Measurements from ENCODE around the gene TMEM87B.
"Not testable (repeated sequence)": the region's sequence is repeated elsewhere in the genome, so short reads cannot be mapped to it uniquely, and the experiment has no call there.

TMEM87B gene

GRCh38 chr2:112136096-112136495 is 81.0 kb downstream of the TMEM87B start:
- no peak for FAIRE-seq

DNA sequence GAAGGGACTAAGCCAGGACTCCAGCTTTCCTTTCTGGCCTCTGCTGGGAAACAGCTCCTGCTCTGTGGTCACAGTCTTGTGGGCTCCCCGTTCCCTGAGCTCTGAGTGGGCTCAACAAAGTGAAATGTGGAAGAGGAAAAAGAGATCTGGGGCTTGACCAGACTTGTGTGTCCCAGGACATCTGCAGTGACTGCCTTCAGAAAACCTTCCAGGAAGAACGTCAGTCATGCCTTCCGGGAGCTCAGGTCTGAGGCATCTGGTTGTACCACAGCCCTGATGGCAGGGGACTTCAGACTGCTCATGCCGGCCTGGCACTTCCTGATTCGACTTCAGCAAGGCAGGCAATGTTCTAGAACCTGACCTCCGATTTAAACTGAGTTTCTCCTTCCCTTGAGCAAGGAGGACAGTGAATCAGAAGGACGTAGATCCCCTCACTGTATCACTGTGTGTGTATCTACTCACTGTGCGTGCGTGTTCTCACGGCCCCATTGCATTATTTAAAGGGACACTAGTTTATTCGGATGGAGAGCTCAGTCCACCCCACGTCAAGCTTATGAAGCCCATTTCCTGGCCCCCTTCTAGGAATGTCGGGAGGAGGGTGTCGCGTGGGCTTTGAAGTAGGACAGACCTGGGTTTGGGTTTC is 82.6 kb downstream of the TMEM87B start:
- no peak for FAIRE-seq

- FAIRE-seq, result no peak
Observed at GRCh38 chr2:112138159-112139032, 83.3 kb downstream of the TMEM87B start, which contains the start of gene FBLN7. TSS of gene FBLN7 (plus strand) at chr2:112138385. CDS start at chr2:112138656, 271 bp downstream.

- not testable (repeated sequence) for FAIRE-seq
Observed at GRCh38 chr2:112139033-112139614, 84.1 kb downstream of the TMEM87B start.

GRCh38 chr2:112139661-112140204 is 84.7 kb downstream of the TMEM87B start:
- not testable (repeated sequence) for FAIRE-seq

GRCh38 chr2:112140205-112140802 is 85.2 kb downstream of the TMEM87B start:
- FAIRE-seq, result no peak

DNA sequence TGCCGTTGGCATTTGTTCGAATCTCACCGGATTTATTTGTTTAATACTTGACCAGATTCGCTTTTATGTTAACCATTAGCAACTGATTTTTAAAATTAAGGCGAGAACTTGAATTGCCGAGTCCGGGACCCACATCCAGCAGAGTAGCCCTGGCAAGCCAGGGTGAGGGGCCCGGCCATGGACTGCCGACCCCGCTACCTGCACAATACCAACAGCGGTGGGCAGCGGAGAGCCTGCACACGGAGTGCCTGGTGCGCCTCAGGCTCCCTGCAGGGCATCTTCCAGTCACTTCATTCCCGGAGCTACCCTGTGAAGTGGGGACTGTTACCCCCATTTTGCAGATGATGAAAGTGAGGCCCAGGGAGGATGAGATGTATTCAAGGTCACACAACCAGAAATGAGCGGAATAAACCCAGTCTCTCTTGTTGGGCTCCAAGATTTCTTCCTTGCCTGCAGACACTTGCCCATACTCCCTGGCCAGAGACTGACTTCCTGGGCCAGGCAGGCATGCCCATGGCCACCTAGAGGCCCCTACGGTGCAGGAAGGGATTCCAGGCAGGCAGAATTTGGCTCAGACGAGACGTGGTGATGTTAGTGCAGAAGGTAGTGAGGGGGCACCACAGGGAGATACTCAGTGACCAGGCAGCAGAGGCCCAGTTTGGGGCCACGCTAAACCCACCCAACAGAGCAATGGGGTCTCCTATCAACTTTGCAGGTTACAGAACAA is 86.0 kb downstream of the TMEM87B start:
- no peak for FAIRE-seq

GRCh38 chr2:112141626-112142007 is 86.5 kb downstream of the TMEM87B start:
- no peak for FAIRE-seq

DNA sequence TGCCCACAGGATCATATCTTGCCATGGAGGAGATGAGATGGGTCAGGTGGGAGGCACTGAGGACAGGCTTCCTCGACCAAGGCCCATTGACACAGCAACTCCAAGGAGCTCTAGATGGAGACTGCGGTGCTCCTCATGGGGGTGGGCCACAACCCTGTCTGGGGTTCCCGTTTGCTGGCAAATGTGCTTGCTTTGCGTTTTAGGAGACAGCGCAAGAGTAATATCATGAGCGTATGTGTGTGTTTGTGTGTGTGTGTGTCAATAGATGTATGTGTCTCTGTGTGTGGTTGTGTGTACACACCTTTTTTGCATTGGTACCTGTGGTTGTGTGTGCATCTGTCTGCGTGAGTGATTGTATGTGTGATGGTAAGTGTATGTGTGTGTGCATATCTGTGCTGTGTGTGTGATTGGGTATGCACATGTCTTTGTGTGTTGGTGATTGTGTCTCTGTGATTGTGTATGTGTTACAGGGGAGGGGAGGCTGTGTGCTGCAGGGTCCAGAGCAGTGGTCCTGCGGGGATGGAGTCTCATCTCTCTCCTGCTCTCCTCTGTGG is 87.5 kb downstream of the TMEM87B start:
- FAIRE-seq, result no peak

DNA sequence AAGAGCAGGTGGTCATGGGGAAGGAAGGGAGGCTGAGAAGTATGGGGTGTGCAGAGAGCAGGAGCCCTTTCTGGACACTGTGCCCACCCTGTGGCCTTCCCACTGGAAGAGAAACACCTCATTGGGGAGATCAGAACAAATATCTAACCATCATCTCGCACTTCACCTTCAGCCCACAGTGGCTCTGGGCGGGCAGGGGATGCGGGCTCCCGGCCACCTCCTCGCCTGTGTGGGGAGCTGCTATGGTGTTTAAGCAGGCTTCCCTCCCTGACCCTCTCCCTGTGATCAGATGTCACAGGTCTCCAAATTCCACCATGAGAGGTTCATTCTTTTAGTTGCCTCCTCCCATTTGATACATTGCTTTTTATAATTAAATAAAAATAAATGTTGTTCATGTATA is 88.1 kb downstream of the TMEM87B start:
- FAIRE-seq, result no peak

DNA sequence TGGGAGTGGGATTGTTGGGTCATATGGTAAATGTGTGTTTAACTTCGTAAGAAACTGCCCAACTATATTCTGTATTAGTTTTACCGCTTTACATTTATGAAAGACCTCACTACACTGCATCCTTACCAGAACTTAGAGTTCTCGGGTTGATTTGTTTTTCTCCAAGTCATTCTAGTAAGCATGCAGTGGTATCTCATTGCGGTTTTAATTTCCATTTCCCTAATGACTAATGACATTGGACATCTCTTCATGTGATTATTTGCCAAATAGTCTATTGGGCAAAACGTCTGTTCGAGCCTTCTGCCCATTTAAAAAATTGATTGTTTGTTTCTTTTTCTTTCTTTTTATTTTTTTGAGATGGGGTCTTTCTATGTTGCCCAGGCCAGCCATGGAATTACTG is 89.9 kb downstream of the TMEM87B start:
- FAIRE-seq, result no peak

DNA sequence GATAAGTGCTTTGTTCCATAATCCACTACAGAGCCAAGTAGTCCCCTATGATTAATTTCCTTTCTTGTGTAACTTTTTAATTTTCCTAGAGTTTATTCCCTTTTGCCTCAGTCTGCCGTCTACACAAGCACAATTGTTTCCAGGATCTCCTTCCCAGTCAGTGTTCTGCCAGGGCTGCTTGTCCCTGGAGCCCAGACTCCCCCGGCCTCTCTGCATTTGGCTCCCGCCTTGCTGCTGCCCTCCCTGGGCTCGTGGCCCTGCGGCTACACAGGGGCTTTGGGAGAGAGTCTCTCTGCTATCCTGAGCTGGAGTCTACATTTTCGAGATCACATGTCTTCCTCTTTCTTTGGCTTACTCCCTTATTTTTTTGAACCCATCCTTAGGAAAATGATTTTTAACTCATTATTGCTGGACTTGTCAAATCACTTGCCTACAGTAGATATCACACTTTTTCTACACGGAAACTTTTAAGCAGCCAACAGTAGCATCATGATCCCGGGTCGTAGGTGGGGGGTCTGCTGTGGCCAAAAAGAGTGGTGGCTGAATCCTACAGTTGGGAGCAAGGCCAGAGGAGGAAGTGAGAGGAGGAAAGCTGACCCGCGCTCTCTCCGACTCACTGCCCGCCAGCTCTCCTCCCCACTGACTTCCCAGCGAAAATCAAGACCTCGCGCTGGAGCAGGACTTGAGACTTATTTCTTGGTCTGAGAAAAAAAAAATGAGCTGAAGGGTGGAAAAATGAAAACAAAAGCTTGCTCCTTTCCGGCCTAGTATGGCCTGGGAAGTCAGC is 92.5 kb downstream of the TMEM87B start:
- no peak for FAIRE-seq

DNA sequence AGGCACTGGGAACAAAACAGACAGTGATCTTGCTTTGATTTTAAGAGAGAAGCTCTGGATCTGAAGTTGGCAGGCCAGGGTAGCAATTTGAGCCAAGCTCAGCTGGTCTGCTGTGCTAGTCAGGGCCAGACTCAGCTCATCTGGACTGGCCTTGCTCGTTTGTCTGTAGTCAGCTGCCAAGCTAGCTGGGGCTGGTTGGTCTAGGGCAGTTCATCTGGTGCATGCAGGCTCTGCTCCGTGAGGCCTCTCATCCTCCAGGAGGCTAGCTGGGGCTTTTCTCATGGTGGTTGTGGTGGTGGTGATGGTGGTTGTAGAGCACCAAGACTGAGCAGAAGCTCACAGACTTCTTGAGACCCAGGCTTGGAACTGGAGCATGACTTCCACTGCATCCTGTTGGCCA is 93.4 kb downstream of the TMEM87B start:
- FAIRE-seq, result no peak

DNA sequence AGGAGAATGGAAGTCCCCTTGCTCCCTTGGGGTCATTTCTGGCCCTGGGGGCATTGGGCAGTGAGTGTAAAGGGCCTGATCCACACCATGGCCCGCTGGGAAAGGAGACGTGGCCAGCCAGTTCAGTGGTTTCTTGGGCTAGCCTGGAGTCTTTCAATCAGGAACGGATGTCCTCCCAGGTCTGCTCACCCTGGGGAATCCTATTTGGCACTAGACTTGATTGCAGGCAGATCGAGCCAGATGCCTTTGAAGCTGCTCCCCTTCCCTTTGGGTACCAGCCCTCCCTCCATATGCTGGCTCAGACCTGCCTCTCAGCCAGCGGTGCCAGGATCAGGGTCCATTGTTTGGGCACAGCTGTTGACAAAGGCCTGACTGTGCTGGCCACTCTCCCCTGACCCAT is 94.1 kb downstream of the TMEM87B start:
- no peak for FAIRE-seq

- no peak for FAIRE-seq
Observed at GRCh38 chr2:112149866-112150435, 94.9 kb downstream of the TMEM87B start.

- FAIRE-seq, result no peak
Observed at GRCh38 chr2:112150447-112150846, 95.4 kb downstream of the TMEM87B start.

GRCh38 chr2:112150851-112151250 is 95.8 kb downstream of the TMEM87B start:
- no peak for FAIRE-seq

DNA sequence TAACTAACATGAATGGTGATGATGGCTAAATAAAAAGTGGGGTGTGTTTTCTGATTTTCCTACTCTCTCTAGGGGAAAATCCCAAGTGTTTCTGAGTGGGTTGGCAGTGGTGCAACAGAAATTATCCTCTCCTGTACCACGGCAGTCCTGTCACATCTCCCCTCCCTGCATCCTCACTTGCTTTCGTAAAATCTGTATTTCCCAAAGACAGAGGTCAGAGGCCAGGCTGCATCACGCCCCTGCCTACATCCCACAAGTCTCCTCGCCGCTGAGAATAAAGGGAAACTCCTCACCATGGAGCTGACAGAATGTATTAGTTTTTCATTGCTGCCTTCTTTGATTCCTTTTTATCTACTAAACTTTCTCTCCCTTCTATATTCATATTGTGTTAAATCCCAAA is 96.2 kb downstream of the TMEM87B start:
- no peak for FAIRE-seq

- no peak for FAIRE-seq
Observed at GRCh38 chr2:112151701-112152440, 96.8 kb downstream of the TMEM87B start.

Measured in TTC549 (cell line).